GM10847 (cell line): ENCODE measurements around the gene PSMB7.

Experiments used
- POLR2A ChIP-seq: IDR thresholded peaks from 2 replicates; pipeline ENCODE4 v1.6.1; 2011; ENCODE audit not compliant: insufficient read length; ENCODE audit errors: extremely low read depth

Gene PSMB7

DNA sequence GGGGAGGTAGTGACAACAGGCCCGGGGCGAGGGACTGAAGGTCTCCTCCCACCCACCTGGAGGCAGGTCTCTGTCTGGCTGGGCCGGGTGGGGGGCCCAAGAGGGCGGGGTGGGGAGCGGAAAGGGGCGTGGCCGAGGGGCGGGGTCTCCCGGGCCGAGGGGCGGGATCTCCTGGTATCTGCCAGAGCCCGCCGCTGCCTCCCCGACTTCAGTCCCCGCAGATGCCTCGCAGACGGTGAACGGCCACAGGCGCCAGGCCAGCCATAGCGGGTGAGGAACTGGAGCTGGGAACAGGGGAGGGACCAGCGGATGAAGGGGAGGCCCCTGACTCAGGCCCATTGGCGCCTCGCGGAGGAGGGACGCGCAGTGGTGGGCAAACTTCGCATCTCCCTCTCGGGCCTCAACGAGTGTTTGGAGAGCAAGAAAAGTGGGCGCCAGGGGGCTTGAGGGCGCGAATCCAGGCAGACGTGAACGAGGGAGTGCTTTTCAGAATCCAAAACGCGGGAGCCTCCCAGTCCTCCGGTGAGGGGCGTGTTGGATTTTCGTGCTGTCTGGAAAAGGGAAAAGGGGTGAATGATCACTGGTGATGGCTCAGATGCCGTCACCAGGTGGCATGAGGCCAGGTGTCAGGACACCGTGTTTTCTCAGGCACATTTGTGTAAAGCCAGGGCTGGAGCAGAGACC, 35.1 kb upstream of the PSMB7 start, which contains the start of gene ADGRD2:
TSS of gene ADGRD2 (plus strand) at position 211 of the 684 bp plus-strand sequence. CDS start 1,216 bp downstream, outside the sequence.
- no peak for TF ChIP-seq POLR2A

DNA sequence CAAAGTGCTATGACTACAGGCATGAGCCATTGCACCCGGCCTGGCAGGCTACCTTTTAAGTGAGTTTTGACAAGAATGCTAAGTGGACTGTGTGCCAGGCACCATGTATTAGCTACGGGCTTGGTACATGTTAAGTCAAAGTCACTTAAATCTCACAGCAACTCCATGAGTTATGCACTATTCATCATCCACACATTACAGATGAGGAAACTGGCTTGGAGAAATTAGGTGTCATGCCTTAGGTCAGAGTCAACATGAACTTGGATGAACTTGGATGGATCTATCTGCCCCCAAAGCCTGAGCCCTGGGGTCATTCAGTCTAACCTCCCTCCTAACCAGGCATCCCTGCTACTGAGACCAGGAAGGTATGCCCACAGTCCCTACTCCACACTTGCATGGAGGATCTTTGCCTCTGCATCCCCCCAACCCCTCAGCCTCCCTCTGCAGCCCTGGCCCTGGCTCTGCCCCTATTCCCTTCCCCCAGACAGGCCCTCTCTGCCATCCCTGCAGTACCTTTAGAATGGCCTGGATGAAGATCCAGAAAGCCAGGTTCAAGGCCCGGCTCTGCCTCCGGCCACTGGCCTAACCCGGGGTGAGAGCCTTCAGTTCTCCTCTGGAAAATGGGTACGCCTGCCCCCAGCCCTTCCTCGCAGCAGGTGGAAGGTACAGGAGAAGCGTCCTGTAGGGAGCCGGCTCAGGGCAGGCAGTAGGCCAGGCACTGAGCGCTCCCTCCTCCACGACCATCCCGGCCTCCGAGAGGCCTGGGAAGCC, 34.3 kb upstream of the PSMB7 start:
- no peak for TF ChIP-seq POLR2A

GRCh38 chr9:124448019-124448418, 32.8 kb upstream of the PSMB7 start:
- no peak for TF ChIP-seq POLR2A

GRCh38 chr9:124447297-124447661, 32.0 kb upstream of the PSMB7 start:
- no peak for TF ChIP-seq POLR2A

GRCh38 chr9:124444166-124444565, 28.9 kb upstream of the PSMB7 start:
- no peak for TF ChIP-seq POLR2A

DNA sequence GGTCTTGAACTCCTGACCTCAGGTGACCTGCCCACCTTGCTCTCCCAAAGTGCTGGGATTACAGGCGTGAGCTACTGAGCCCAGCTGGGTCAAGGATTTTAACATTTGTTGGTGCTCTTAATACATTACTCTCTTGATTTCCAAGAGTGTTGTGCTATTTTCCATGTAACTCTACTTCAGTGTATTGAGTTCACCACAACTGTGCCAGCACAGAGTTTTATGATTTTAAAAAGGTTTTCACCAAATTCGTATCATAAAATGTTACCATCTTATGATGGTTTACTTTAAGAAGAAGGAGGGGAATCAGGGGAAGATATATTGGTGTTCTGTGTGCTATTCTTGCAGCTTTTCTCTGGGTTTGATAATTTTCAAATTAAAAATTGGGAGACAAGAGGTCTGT, 28.4 kb upstream of the PSMB7 start:
- TF ChIP-seq POLR2A, result no peak

- no peak for TF ChIP-seq POLR2A
These were observed 27.6 kb upstream of the PSMB7 start for GRCh38 chr9:124442826-124443225.

- TF ChIP-seq POLR2A, result no peak
These were observed 27.1 kb upstream of the PSMB7 start for GRCh38 chr9:124442379-124442778.

GRCh38 chr9:124441291-124441690, 26.0 kb upstream of the PSMB7 start:
- no peak for TF ChIP-seq POLR2A

DNA sequence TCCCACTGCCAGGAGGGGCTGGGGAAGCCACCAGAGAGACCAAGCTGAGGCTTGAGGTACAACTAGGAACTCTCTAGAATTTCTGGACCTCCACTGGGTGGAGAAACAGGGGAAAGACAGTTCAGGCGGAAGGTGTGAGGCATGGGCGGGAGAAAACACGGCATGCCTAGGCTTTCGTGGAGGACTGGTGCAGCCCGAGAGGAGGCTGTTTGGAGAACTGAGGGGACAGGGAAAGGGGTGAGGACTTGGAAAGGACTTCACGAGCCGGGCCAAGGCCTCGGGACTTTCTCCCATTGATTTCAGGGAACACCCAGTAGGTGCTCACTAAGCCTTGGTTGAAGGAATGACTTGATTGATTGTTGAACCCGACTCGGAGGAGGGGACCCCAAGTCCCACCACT, 25.5 kb upstream of the PSMB7 start:
- no peak for TF ChIP-seq POLR2A

- TF ChIP-seq POLR2A, result no peak
These were observed 24.5 kb upstream of the PSMB7 start for GRCh38 chr9:124439686-124440243.

DNA sequence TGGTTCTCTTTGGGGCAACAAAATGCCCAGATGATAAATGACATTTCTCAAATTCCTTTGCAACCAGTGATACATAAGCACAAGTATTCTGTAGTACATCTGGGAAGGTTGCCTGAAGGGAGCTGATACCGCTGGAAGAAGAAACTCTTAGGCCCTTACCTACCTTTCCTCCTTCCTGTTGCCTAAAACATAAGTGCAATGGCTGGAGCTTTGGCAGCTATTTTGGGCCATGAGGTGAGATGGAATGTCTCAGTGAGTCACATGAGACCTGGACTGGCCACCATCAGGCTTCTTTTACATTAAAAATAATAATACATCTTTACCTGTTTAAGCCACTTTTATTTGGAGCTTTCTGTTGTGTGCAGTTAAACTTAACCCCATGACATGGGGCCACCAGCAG, 23.8 kb upstream of the PSMB7 start:
- no peak for TF ChIP-seq POLR2A

GRCh38 chr9:124438091-124438490, 22.8 kb upstream of the PSMB7 start:
- TF ChIP-seq POLR2A, result no peak

- TF ChIP-seq POLR2A, result no peak
These were observed 21.8 kb upstream of the PSMB7 start for GRCh38 chr9:124437086-124437485.

DNA sequence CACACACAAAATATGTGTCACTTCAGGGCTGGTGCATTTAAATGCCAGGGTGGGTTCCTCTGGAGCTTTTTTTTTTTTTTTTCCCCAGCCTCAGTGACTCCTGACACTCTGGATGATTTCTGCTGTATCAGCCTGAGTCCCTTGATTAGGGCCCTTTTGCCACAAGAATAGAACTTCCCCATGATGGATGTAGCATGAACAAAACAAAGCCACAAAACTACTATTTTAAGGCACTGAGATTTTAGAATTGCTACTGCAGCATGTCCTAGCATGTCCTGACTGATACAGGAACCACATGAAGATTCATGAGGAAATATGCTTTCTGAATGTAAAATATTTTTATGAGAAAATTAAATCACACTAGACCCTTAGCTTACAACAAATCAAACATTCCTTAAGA, 21.1 kb upstream of the PSMB7 start:
- TF ChIP-seq POLR2A, result no peak

DNA sequence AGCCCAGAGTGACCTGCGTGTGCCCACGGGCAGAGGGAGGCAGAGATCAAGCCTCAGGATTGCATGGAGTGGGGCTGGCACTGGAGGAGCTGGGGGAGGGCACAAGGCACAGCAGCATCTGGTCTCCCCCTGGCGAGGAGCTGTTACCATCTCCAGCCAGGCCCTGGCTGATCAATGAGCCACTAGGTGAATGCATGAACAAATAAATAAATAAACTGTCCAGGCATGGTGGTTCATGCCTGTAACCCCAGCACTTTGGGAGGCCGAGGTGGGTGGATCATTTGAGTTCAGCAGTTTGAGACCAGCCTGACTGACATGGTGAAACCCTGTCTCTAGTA, 14.3 kb upstream of the PSMB7 start:
- TF ChIP-seq POLR2A, result no peak
